GM08714 (cell line): ENCODE results near the gene WIPF3.

Experiments
- H3K4me3 ChIP-seq: fragments of 200-500 bp; sonication (Bioruptor generic); 2 replicates; pipeline ENCODE4 v1.5.1; 2014; ENCODE audit warnings: mild to moderate bottlenecking, low read length, inconsistent platforms
- ZNF274 ChIP-seq: IDR thresholded peaks from 2 replicates; pipeline ENCODE4 v1.6.1; 2012; ENCODE audit warnings: mild to moderate bottlenecking, low read depth, low read length

WIPF3 gene

GRCh38 chr7:29865526-29865925 is 59.2 kb downstream of the WIPF3 start:
- H3K4me3 ChIP-seq = no peak overlapping the region
- TF ChIP-seq ZNF274 = no peak

- no peak overlapping the region for H3K4me3 ChIP-seq
- TF ChIP-seq ZNF274 = no peak
Observed at GRCh38 chr7:29866490-29866930, 60.2 kb downstream of the WIPF3 start.

- H3K4me3 ChIP-seq = no peak overlapping the region
- no peak for TF ChIP-seq ZNF274
Observed at GRCh38 chr7:29871787-29872398, 65.6 kb downstream of the WIPF3 start.

- H3K4me3 ChIP-seq = no peak overlapping the region
- TF ChIP-seq ZNF274 = no peak
Observed at GRCh38 chr7:29873644-29874294, 67.5 kb downstream of the WIPF3 start.

- no peak overlapping the region for H3K4me3 ChIP-seq
- TF ChIP-seq ZNF274 = no peak
Observed at GRCh38 chr7:29875741-29876140, 69.4 kb downstream of the WIPF3 start.

GRCh38 chr7:29877196-29877595 is 70.9 kb downstream of the WIPF3 start:
- no peak for TF ChIP-seq ZNF274
- no peak overlapping the region for H3K4me3 ChIP-seq

- no peak for TF ChIP-seq ZNF274
- no peak overlapping the region for H3K4me3 ChIP-seq
Observed at GRCh38 chr7:29878081-29878688, 71.9 kb downstream of the WIPF3 start.

GRCh38 chr7:29879609-29880008 is 73.3 kb downstream of the WIPF3 start:
- no peak for TF ChIP-seq ZNF274
- no peak overlapping the region for H3K4me3 ChIP-seq

- TF ChIP-seq ZNF274 = no peak
- no peak overlapping the region for H3K4me3 ChIP-seq
Observed at GRCh38 chr7:29881724-29882123, 75.4 kb downstream of the WIPF3 start.

- TF ChIP-seq ZNF274 = no peak
- no peak overlapping the region for H3K4me3 ChIP-seq
Observed at GRCh38 chr7:29882481-29882880, 76.2 kb downstream of the WIPF3 start.

GRCh38 chr7:29883462-29884398 is 77.4 kb downstream of the WIPF3 start:
- H3K4me3 ChIP-seq = no peak overlapping the region

GRCh38 chr7:29884399-29885272 is 78.3 kb downstream of the WIPF3 start:
- TF ChIP-seq ZNF274 = no peak
- H3K4me3 ChIP-seq = no peak overlapping the region

More at GRCh38 chr7:29883462-29884398, 77.4 kb downstream of the WIPF3 start:
- no peak for TF ChIP-seq ZNF274

- no peak for TF ChIP-seq ZNF274
- no peak overlapping the region for H3K4me3 ChIP-seq
Observed at GRCh38 chr7:29885626-29886025, 79.3 kb downstream of the WIPF3 start.
